AG09309 (cell line): ENCODE measurements around the gene PDE2A.

Experiments
- DNase-seq: peaks from one replicate; pipeline ENCODE4 v3.0.0-alpha.2; 2010; ENCODE audit warnings: low read depth
- H3K4me3 ChIP-seq: 2 replicates; pipeline ENCODE4 v1.5.1; 2011; ENCODE audit warnings: mild to moderate bottlenecking, low read depth, low read length, moderate library complexity; ENCODE audit not compliant: control insufficient read depth
- TF ChIP-seq, protein P1 (sequence below): IDR thresholded peaks from 2 replicates; pipeline ENCODE4 v1.5.1; 2011; ENCODE audit warnings: mild to moderate bottlenecking, low read depth, low read length, inconsistent platforms; ENCODE audit not compliant: insufficient read depth, control insufficient read depth; ENCODE audit errors: missing control alignments

PDE2A gene

DNA sequence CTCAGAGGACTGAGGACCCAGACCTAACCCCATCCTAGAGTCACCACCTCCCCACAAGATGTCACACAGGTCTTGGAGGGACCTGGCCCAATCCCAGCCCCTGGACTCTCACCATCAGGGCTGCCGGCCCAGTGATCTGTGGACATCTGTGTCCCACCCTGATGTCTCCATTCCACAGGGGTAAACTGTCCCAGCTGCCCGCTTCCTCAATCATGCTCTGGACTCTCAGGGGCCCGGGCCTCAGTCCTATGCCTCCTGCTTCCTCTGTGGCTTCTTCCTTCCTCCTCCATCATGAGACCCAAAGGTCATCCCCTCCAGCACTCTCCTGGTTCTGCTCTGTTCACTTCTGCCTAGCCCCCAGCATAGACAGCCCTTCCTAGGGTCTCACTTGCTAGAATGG, 45.8 kb upstream of the PDE2A start:
- H3K4me3 ChIP-seq = peak overlapping the region; percentile 65
- TF ChIP-seq, protein P1, sequence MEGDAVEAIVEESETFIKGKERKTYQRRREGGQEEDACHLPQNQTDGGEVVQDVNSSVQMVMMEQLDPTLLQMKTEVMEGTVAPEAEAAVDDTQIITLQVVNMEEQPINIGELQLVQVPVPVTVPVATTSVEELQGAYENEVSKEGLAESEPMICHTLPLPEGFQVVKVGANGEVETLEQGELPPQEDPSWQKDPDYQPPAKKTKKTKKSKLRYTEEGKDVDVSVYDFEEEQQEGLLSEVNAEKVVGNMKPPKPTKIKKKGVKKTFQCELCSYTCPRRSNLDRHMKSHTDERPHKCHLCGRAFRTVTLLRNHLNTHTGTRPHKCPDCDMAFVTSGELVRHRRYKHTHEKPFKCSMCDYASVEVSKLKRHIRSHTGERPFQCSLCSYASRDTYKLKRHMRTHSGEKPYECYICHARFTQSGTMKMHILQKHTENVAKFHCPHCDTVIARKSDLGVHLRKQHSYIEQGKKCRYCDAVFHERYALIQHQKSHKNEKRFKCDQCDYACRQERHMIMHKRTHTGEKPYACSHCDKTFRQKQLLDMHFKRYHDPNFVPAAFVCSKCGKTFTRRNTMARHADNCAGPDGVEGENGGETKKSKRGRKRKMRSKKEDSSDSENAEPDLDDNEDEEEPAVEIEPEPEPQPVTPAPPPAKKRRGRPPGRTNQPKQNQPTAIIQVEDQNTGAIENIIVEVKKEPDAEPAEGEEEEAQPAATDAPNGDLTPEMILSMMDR = no peak
- DNase-seq = no peak

DNA sequence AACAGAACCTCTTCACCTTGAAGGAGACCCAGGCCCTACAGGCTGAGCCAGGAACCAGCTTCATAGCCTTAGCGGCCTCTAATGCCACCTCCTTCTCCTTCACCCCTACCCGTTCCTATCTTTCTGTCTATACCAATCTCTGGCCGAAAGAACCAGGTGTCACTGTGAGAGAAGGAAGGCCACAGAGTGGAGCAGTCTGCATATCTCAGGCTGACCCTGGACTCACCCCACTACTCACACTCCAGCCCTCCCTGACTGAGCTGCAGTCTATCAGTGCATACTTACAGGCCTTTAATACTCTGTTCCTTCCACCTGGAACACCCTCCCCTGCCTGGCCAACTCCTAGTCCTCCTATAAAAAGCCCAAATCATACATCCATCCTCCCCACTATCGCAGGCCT, 45.3 kb upstream of the PDE2A start:
- TF ChIP-seq, protein P1 = no peak
- no peak overlapping the region; the same call in 1 of the 2 replicates for H3K4me3 ChIP-seq
- DNase-seq = no peak

DNA sequence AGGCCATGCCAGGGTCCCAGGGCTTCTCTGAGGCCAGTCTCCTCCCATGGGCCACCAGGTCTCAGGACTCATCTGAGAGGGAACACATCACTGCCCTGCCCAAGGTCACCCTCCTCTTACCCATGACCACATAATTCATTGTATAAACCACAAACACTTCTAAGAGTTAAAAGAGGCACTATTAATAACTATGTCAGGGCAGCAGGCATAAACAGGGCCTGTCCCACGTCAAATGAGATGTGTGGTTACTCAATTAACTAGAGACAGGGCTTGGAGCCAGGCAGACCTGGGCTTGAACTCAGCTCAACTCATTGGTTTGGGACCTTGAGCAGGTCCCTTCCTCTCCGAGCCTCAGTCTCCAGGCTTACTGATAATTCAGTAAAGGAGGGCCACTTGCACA, 44.9 kb upstream of the PDE2A start:
- DNase-seq = peak; percentile 5
- H3K4me3 ChIP-seq = no peak overlapping the region
- TF ChIP-seq, protein P1 = no peak

DNA sequence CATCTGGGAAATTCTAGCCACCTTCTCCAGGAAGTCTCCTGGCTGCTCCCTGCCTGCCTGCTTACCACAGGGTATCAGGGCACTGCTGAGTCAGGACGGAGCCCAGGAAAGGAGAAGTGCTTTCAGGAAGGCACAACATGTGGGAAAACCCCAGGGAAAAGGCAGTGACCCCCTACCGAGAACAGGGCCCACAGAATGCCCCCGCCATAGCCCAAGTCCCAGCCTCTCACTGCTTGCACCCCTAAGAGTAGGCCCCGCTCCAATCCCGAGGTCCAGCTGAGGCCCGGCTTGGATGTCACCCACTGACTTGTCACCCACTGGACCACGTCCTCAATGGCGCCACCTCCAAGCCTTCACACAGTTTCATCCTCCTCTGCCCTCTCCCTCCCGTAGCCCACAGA, 43.9 kb upstream of the PDE2A start:
- no peak for DNase-seq
- H3K4me3 ChIP-seq = no peak overlapping the region
- TF ChIP-seq, protein P1 = no peak

DNA sequence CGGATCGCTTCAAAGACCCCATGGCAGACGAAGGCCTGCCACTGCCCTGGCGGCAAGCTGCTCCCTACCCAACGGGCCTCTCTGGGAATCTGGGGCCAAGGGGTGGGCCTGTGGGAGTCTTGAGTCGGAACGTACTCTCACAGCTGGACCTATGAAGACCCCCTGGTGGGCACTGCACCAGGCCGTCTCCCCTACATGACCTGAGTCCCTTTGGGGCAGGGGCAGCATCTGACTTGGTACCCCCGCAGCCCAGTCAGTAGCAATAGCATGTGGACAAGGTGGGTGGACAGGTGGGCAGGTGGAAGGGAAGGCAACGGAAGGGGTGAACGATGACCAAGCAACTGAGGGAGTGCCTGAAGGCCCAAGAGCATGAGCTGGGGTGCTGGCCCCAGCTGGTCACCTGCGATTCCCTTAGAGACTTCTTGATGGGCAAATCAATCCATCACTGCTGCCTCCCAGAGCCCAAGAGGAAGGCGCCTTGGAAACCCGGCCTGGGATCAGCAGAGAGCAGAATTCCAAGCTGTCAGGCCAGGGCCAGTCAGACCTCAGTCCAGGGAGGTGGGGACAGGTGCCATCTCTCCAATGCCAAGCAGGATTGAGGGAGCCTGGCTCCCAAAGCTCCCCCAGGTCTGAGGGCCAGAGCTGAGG, 42.7 kb upstream of the PDE2A start:
- TF ChIP-seq, protein P1 = no peak
- no peak for DNase-seq
- no peak overlapping the region for H3K4me3 ChIP-seq

DNA sequence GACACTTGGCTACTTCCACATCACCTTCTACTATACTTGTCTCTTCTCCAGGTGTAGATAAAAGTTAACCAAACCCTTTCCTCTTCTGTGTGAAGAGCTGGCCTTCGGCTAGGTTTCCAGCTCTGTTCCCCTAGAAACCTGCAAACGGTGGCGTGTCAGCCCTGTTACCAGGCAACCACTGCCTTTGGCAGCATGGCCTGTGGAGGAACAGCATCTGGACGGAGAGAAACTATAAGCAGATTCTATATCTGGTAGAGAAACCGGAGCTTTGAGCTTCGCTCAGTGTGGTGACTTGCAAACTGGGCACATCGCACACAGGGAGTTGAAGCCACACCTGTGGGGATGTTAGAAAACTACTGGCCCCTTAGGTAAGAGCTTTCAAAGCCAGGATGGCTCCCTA, 42.1 kb upstream of the PDE2A start:
- TF ChIP-seq, protein P1 = no peak
- no peak overlapping the region for H3K4me3 ChIP-seq
- no peak for DNase-seq

DNA sequence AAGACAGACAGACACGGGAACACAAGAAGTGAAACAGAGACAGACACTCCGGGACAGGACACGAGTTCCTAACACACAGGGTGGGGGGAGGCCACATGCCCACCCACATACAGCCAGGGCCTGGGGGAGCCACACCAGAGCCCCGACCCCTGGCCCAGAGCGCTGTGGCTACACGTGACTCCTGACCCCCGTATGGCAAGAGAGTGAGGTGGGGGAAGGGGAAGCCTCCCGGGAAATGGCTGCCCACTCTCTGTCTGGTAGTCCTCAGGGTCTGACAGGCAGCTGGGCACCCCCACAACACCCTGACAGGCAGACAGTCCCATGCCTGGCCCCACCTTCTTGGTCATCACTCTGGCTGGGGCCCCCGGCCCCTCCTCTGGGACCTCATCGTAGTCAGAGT, 38.6 kb upstream of the PDE2A start:
- no peak overlapping the region for H3K4me3 ChIP-seq
- no peak for DNase-seq
- TF ChIP-seq, protein P1 = no peak
